ENCODE results near the gene RPL31.

RPL31 gene

GRCh38 chr2:101001691-101002561 is at the start of gene RPL31:
TSS of gene RPL31 (plus strand) at chr2:101002289. CDS start at chr2:101002702, 413 bp downstream.
- DNase-seq (ENCODE audit: insufficient read length, low spot score): peak; percentile 95
- peak; percentile 86 for FAIRE-seq

GRCh38 chr2:100952512-100952911 is 49.6 kb upstream of the RPL31 start:
- FAIRE-seq: no peak
- no peak for DNase-seq (ENCODE audit: insufficient read length, low spot score)

- no peak for DNase-seq (ENCODE audit: insufficient read length, low spot score)
- FAIRE-seq: no peak
Measured at GRCh38 chr2:100953406-100954043, 48.6 kb upstream of the RPL31 start.

- DNase-seq (ENCODE audit: insufficient read length, low spot score): no peak
- no peak for FAIRE-seq
Measured at GRCh38 chr2:100954044-100954420, 48.1 kb upstream of the RPL31 start.

GRCh38 chr2:100955226-100955625 is 46.9 kb upstream of the RPL31 start:
- DNase-seq (ENCODE audit: insufficient read length, low spot score) (no peak), FAIRE-seq (no peak)

GRCh38 chr2:100956081-100956480 is 46.0 kb upstream of the RPL31 start:
- no peak for DNase-seq (ENCODE audit: insufficient read length, low spot score)
- no peak for FAIRE-seq

GRCh38 chr2:100957996-100958653 is 44.0 kb upstream of the RPL31 start:
- FAIRE-seq (no peak), DNase-seq (ENCODE audit: insufficient read length, low spot score) (no peak)

- FAIRE-seq: no peak
- no peak for DNase-seq (ENCODE audit: insufficient read length, low spot score)
Measured at GRCh38 chr2:100959225-100959880, 42.7 kb upstream of the RPL31 start.

GRCh38 chr2:100960688-100961087 is 41.4 kb upstream of the RPL31 start:
- FAIRE-seq: no peak

GRCh38 chr2:100962366-100963025 is 39.6 kb upstream of the RPL31 start:
- DNase-seq (ENCODE audit: insufficient read length, low spot score) (no peak), FAIRE-seq (no peak)

More at GRCh38 chr2:100960688-100961087, 41.4 kb upstream of the RPL31 start:
- no peak for DNase-seq (ENCODE audit: insufficient read length, low spot score)

- FAIRE-seq (no peak), DNase-seq (ENCODE audit: insufficient read length, low spot score) (no peak)
Measured at GRCh38 chr2:100963026-100963375, 39.1 kb upstream of the RPL31 start.

- DNase-seq (ENCODE audit: insufficient read length, low spot score): no peak
- FAIRE-seq: no peak
Measured at GRCh38 chr2:100964222-100964621, 37.9 kb upstream of the RPL31 start.

- FAIRE-seq (no peak), DNase-seq (ENCODE audit: insufficient read length, low spot score) (no peak)
Measured at GRCh38 chr2:100964681-100965169, 37.4 kb upstream of the RPL31 start.

GRCh38 chr2:100965596-100965995 is 36.5 kb upstream of the RPL31 start:
- FAIRE-seq: no peak

GRCh38 chr2:100967716-100968115 is 34.4 kb upstream of the RPL31 start:
- no peak for DNase-seq (ENCODE audit: insufficient read length, low spot score)
- FAIRE-seq: no peak

More at GRCh38 chr2:100965596-100965995, 36.5 kb upstream of the RPL31 start:
- no peak for DNase-seq (ENCODE audit: insufficient read length, low spot score)

GRCh38 chr2:100968146-100969145 is 33.6 kb upstream of the RPL31 start:
- DNase-seq (ENCODE audit: insufficient read length, low spot score): no peak
- FAIRE-seq: no peak

- DNase-seq (ENCODE audit: insufficient read length, low spot score) (no peak), FAIRE-seq (no peak)
Measured at GRCh38 chr2:100969998-100970397, 32.1 kb upstream of the RPL31 start.

GRCh38 chr2:100971221-100971620 is 30.9 kb upstream of the RPL31 start:
- FAIRE-seq: no peak
- DNase-seq (ENCODE audit: insufficient read length, low spot score): no peak

- FAIRE-seq (no peak), DNase-seq (ENCODE audit: insufficient read length, low spot score) (no peak)
Measured at GRCh38 chr2:100972452-100972851, 29.6 kb upstream of the RPL31 start.
